Measurements from ENCODE around the gene PTPA. TPM values are rescaled to one million over a fixed set of nuclear protein-coding genes. Genes with fewer than 3 reads are reported as not detected.

Gene PTPA
- total RNA-seq, 1 donor: 73.5 TPM

- no peak for TF ChIP-seq CTCF (IDR thresholded peaks at IDR 0.05; ENCODE audit: extremely low read depth, low read depth, low read length)
- H3K36me3 ChIP-seq (ENCODE audit: insufficient read depth, low read length): peaks cover 36% of the 10 kb centered on the region
- no peaks in the 10 kb centered on the region for H3K79me2 ChIP-seq (ENCODE audit: insufficient read depth, low read length)
- no peak overlapping the region for H2AFZ ChIP-seq (ENCODE audit: low read length)
- H3K27me3 ChIP-seq (ENCODE audit: insufficient read depth, low read length): no peaks in the 10 kb centered on the region
- H3K4me1 ChIP-seq (ENCODE audit: insufficient read depth, low read length): peaks cover 36% of the 10 kb centered on the region
- no peak for DNase-seq (ENCODE audit: insufficient read length, low spot score, missing footprints)
- H3K4me2 ChIP-seq (ENCODE audit: insufficient read depth, low read length): no peak overlapping the region
- no peaks in the 10 kb centered on the region for H3K9me3 ChIP-seq (ENCODE audit: low read depth, low read length)
- no peak overlapping the region for H3K4me3 ChIP-seq (ENCODE audit: insufficient read depth, low read length)
- H3K27ac ChIP-seq (ENCODE audit: low read depth, low read length): no peak overlapping the region
- H4K20me1 ChIP-seq (ENCODE audit: insufficient read depth, low read length): no peaks in the 10 kb centered on the region
Observed at GRCh38 chr9:129136446-129137035, 25.3 kb downstream of the PTPA start.

- no peak for TF ChIP-seq CTCF (IDR thresholded peaks at IDR 0.05; ENCODE audit: extremely low read depth, low read depth, low read length)
- H4K20me1 ChIP-seq (ENCODE audit: insufficient read depth, low read length): no peaks in the 10 kb centered on the region
- H3K9me3 ChIP-seq (ENCODE audit: low read depth, low read length): no peaks in the 10 kb centered on the region
- H3K4me2 ChIP-seq (ENCODE audit: insufficient read depth, low read length): no peak overlapping the region
- no peak overlapping the region for H2AFZ ChIP-seq (ENCODE audit: low read length)
- no peak overlapping the region for H3K4me3 ChIP-seq (ENCODE audit: insufficient read depth, low read length)
- no peaks in the 10 kb centered on the region for H3K27me3 ChIP-seq (ENCODE audit: insufficient read depth, low read length)
- peak overlapping the region; percentile 100 for H3K27ac ChIP-seq (ENCODE audit: low read depth, low read length)
- DNase-seq (ENCODE audit: insufficient read length, low spot score, missing footprints): peak; percentile 90
- peaks cover 7% of the 10 kb centered on the region for H3K79me2 ChIP-seq (ENCODE audit: insufficient read depth, low read length)
- H3K4me1 ChIP-seq (ENCODE audit: insufficient read depth, low read length): peaks cover 45% of the 10 kb centered on the region
- peaks cover 38% of the 10 kb centered on the region for H3K36me3 ChIP-seq (ENCODE audit: insufficient read depth, low read length)
Observed at GRCh38 chr9:129137292-129138143, 26.3 kb downstream of the PTPA start.

- no peak for DNase-seq (ENCODE audit: insufficient read length, low spot score, missing footprints)
- Histone ChIP-seq H3K27me3 (ENCODE audit: insufficient read depth, low read length) (no peaks in the 10 kb centered on the region), H3K27ac (ENCODE audit: low read depth, low read length) (peak overlapping the region; percentile 100), H3K4me1 (ENCODE audit: insufficient read depth, low read length) (peaks cover 51% of the 10 kb centered on the region), H3K4me2 (ENCODE audit: insufficient read depth, low read length) (peak overlapping the region; percentile 86), H3K36me3 (ENCODE audit: insufficient read depth, low read length) (peaks cover 38% of the 10 kb centered on the region), H3K79me2 (ENCODE audit: insufficient read depth, low read length) (peaks cover 10% of the 10 kb centered on the region), H3K4me3 (ENCODE audit: insufficient read depth, low read length) (no peak overlapping the region), H3K9me3 (ENCODE audit: low read depth, low read length) (no peaks in the 10 kb centered on the region), H4K20me1 (ENCODE audit: insufficient read depth, low read length) (no peaks in the 10 kb centered on the region), H2AFZ (ENCODE audit: low read length) (peak overlapping the region; percentile 56)
- no peak for TF ChIP-seq CTCF (IDR thresholded peaks at IDR 0.05; ENCODE audit: extremely low read depth, low read depth, low read length)
Observed at GRCh38 chr9:129138144-129138462, 26.9 kb downstream of the PTPA start.

- Histone ChIP-seq H3K4me1 (ENCODE audit: insufficient read depth, low read length) (peaks cover 57% of the 10 kb centered on the region), H3K27me3 (ENCODE audit: insufficient read depth, low read length) (no peaks in the 10 kb centered on the region), H3K4me3 (ENCODE audit: insufficient read depth, low read length) (no peak overlapping the region), H3K27ac (ENCODE audit: low read depth, low read length) (peak overlapping the region; percentile 100), H2AFZ (ENCODE audit: low read length) (peak overlapping the region; percentile 56), H3K9me3 (ENCODE audit: low read depth, low read length) (no peaks in the 10 kb centered on the region), H3K36me3 (ENCODE audit: insufficient read depth, low read length) (peaks cover 32% of the 10 kb centered on the region), H3K79me2 (ENCODE audit: insufficient read depth, low read length) (peaks cover 13% of the 10 kb centered on the region), H4K20me1 (ENCODE audit: insufficient read depth, low read length) (no peaks in the 10 kb centered on the region), H3K4me2 (ENCODE audit: insufficient read depth, low read length) (peak overlapping the region; percentile 86)
- DNase-seq (ENCODE audit: insufficient read length, low spot score, missing footprints): peak; percentile 90
- no peak for TF ChIP-seq CTCF (IDR thresholded peaks at IDR 0.05; ENCODE audit: extremely low read depth, low read depth, low read length)
Observed at GRCh38 chr9:129138476-129139232, 27.4 kb downstream of the PTPA start.
